ENCODE measurements around the gene RMDN2. TPM values are rescaled to one million over a fixed set of nuclear protein-coding genes. Genes with fewer than 3 reads are reported as not detected.

RMDN2 gene
- total RNA-seq, 1 experiment from 2014 or later, result 4.3 TPM

DNA sequence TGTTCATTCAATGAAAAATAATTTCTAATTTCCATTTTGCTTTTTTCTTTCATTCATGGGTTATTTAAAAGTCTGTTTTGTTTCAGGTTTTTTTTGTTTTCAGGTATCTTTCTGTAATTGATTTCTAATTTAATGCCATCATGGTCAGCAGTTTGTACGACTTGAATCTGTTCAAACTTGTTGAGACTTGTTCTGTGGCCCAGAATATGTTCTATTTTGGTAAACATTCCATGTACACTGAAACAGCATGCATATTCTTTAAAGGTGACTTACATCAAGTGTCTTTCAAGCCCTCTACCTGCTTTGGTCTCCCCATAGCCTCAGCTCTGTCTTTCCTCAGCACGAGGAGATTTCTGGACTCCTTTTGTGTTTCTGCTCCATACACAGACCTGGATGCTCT, 101.8 kb downstream of the RMDN2 start:
- Mint-ChIP-seq H3K36me3 (ENCODE audit: insufficient read depth, unreplicated experiment) (no peaks in the 10 kb centered on the region), H3K27me3 (ENCODE audit: insufficient read depth, unreplicated experiment) (peaks cover 14% of the 10 kb centered on the region), H3K4me3 (ENCODE audit: unreplicated experiment) (no peak overlapping the region), H3K9me3 (ENCODE audit: unreplicated experiment) (no peaks in the 10 kb centered on the region), H3K27ac (ENCODE audit: unreplicated experiment) (no peak overlapping the region), H3K4me1 (ENCODE audit: low read depth, unreplicated experiment) (no peaks in the 10 kb centered on the region)
- BruUV-seq (replicated peaks), result no TSS peak
- no peaks in the 10 kb centered on the region for H3K9me3 ChIP-seq
- no peak for TF ChIP-seq CTCF (IDR thresholded peaks at IDR 0.05; ENCODE audit: insufficient read depth in 1 of 2, low read depth in 1 of 2, low read length in 1 of 2, severe bottlenecking in 1 of 2, unreplicated experiment in 1 of 2)
- H3K27me3 ChIP-seq (replicated peaks; ENCODE audit: control insufficient read depth, insufficient read depth, low read length), result no peaks in the 10 kb centered on the region
- ChIA-PET POLR2A (no interaction called here), CTCF (no interaction called here)
- intact Hi-C loops (cut with micrococcal nuclease; ENCODE audit: unreplicated experiment), result no loop called here
- H3K4me1 ChIP-seq, result no peaks in the 10 kb centered on the region
- no peaks in the 10 kb centered on the region for H3K36me3 ChIP-seq (ENCODE audit: control insufficient read depth, insufficient read depth, low read length)
- no peak for DNase-seq
- no peak overlapping the region for H3K4me3 ChIP-seq (ENCODE audit: low read depth, low read length)

DNA sequence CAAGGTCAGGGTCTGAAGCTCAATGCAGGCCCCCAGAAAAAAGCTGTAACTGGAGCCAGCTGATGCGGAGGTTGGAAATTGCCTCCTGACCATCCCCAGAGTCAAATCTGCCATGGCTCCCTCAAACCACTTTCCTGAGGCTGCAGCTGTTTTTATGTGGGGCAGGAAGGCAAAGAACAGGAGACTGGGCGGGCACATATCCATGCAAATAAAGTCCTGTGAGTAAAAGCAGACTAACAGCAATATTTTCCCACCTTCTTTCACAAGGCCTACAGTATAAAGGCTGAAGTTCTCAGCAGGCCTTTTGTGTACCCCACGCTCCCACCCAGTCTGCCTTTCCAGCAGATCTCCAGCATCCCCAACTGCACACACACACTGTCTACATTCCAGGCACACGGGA, 103.7 kb downstream of the RMDN2 start:
- H3K4me1 Mint-ChIP-seq (ENCODE audit: low read depth, unreplicated experiment), result no peaks in the 10 kb centered on the region
- BruUV-seq (replicated peaks), result no TSS peak
- intact Hi-C loops (cut with micrococcal nuclease; ENCODE audit: unreplicated experiment), result no loop called here

DNA sequence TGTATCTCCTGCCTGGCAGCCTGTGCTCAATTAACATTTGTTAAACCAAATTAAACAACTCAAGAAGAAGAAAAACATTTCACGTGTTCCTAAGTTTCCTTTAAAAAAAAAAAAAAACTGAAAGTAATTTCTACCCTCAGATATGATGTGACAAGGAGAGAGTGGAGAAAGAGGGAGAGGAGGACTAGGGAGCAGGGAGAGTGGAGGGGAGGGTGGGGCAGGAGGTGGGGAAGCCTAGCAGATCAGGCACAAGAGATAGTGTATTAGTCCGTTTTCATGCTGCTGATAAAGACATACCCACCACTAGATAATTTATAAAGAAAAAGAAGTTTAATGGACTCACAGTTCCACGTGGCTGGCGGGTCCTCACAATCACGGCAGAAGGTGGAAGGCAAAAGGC, 104.4 kb downstream of the RMDN2 start:
- Histone ChIP-seq H3K27me3 (replicated peaks; ENCODE audit: control insufficient read depth, insufficient read depth, low read length) (no peaks in the 10 kb centered on the region), H3K36me3 (ENCODE audit: control insufficient read depth, insufficient read depth, low read length) (no peaks in the 10 kb centered on the region), H3K4me3 (ENCODE audit: low read depth, low read length) (no peak overlapping the region), H3K4me1 (no peaks in the 10 kb centered on the region), H3K9me3 (no peaks in the 10 kb centered on the region)
- intact Hi-C loops (cut with micrococcal nuclease; ENCODE audit: unreplicated experiment), result no loop called here
- Mint-ChIP-seq H3K4me1 (ENCODE audit: low read depth, unreplicated experiment) (no peaks in the 10 kb centered on the region), H3K4me3 (ENCODE audit: unreplicated experiment) (no peak overlapping the region), H3K36me3 (ENCODE audit: insufficient read depth, unreplicated experiment) (no peaks in the 10 kb centered on the region), H3K27ac (ENCODE audit: unreplicated experiment) (no peak overlapping the region), H3K27me3 (ENCODE audit: insufficient read depth, unreplicated experiment) (peaks cover 12% of the 10 kb centered on the region), H3K9me3 (ENCODE audit: unreplicated experiment) (no peaks in the 10 kb centered on the region)
- TF ChIP-seq CTCF (IDR thresholded peaks at IDR 0.05; ENCODE audit: insufficient read depth in 1 of 2, low read depth in 1 of 2, low read length in 1 of 2, severe bottlenecking in 1 of 2, unreplicated experiment in 1 of 2), result no peak
- CTCF ChIA-PET, result no interaction called here
- DNase-seq, result no peak
- POLR2A ChIA-PET, result no interaction called here
- BruUV-seq (replicated peaks), result no TSS peak

More for the DNA sequence above, 103.7 kb downstream of the RMDN2 start:
- ChIA-PET POLR2A (no interaction called here), CTCF (no interaction called here)
- H3K9me3 Mint-ChIP-seq (ENCODE audit: unreplicated experiment), result no peaks in the 10 kb centered on the region
- no peak for TF ChIP-seq CTCF (IDR thresholded peaks at IDR 0.05; ENCODE audit: insufficient read depth in 1 of 2, low read depth in 1 of 2, low read length in 1 of 2, severe bottlenecking in 1 of 2, unreplicated experiment in 1 of 2)
- Histone ChIP-seq H3K4me3 (ENCODE audit: low read depth, low read length) (no peak overlapping the region), H3K27me3 (replicated peaks; ENCODE audit: control insufficient read depth, insufficient read depth, low read length) (no peaks in the 10 kb centered on the region), H3K9me3 (no peaks in the 10 kb centered on the region), H3K4me1 (no peaks in the 10 kb centered on the region), H3K36me3 (ENCODE audit: control insufficient read depth, insufficient read depth, low read length) (no peaks in the 10 kb centered on the region)
- H3K4me3 Mint-ChIP-seq (ENCODE audit: unreplicated experiment), result no peak overlapping the region
- H3K36me3 Mint-ChIP-seq (ENCODE audit: insufficient read depth, unreplicated experiment), result no peaks in the 10 kb centered on the region
- DNase-seq, result no peak
- no peak overlapping the region for H3K27ac Mint-ChIP-seq (ENCODE audit: unreplicated experiment)
- peaks cover 14% of the 10 kb centered on the region for H3K27me3 Mint-ChIP-seq (ENCODE audit: insufficient read depth, unreplicated experiment)

Data from Caco-2 (cell line).